ENCODE results near the gene MYO16.

- TF ChIP-seq CTCF (conservative IDR thresholded peaks at IDR 0.05; ENCODE audit: low read depth, low read length) = no peak
- no peak for TF ChIP-seq EZH2 (IDR thresholded peaks at IDR 0.05; ENCODE audit: borderline replicate concordance, low read depth, low read length, poor library complexity, severe bottlenecking)
Observed at GRCh38 chr13:108643646-108644353, 14.4 kb downstream of the MYO16 start.
